ENCODE data around the gene STXBP2. TPM values are rescaled to one million over a fixed set of nuclear protein-coding genes. Genes with fewer than 3 reads are reported as not detected.

Gene STXBP2
- total RNA-seq, 1 experiment from 2014 or later, result 92.5 TPM

GRCh38 chr19:7632340-7633203, 4.3 kb upstream of the STXBP2 start:
- Mint-ChIP-seq H3K9me3 (no peaks in the 10 kb centered on the region; a peak in 2 of 5 replicates), H3K4me3 (no peak overlapping the region; a peak in 1 of 5 replicates), H3K36me3 (ENCODE audit: insufficient read depth in 1 of 3, low read depth in 3 of 3) (peaks cover 0 to 9% (median 8%) of the 10 kb centered on the region in 3 experiments; a peak in 4 of 7 replicates), H3K27me3 (ENCODE audit: low read depth) (peaks cover 30% of the 10 kb centered on the region), H3K27ac (no peak overlapping the region), H3K4me1 (peaks cover 15 to 28% of the 10 kb centered on the region in 2 experiments)
- Histone ChIP-seq H3K14ac (ENCODE audit: insufficient read depth, low read length) (no peak overlapping the region), H4K5ac (ENCODE audit: insufficient read length, low read depth, low read length) (no peak overlapping the region), H4K20me1 (ENCODE audit: control insufficient read depth, insufficient read depth, insufficient read length) (no peaks in the 10 kb centered on the region), H3T11ph (ENCODE audit: low read length) (no peak overlapping the region), H3K27me3 (ENCODE audit: insufficient read depth, low read length) (peaks cover 16% of the 10 kb centered on the region; the same call in 1 of the 2 replicates), H2BK120ac (ENCODE audit: low read depth, low read length, poor library complexity, severe bottlenecking) (no peak overlapping the region), H3K9me3 (ENCODE audit: control insufficient read depth, low read depth, low read length) (no peaks in the 10 kb centered on the region), H3K4ac (ENCODE audit: low read depth, low read length) (no peak overlapping the region), H2AK5ac (ENCODE audit: insufficient read length, low read length) (no peak overlapping the region), H2BK5ac (ENCODE audit: insufficient read length, low read length) (no peak overlapping the region), H4K8ac (replicated peaks; ENCODE audit: insufficient read length, low read depth, low read length) (no peak overlapping the region), H3K4me2 (ENCODE audit: insufficient read depth, insufficient read length, low read length) (no peak overlapping the region), H3K27ac (ENCODE audit: insufficient read length, low read depth, low read length) (no peak overlapping the region), H2BK20ac (ENCODE audit: low read depth, low read length, poor library complexity, severe bottlenecking) (no peak overlapping the region), H3K23me2 (ENCODE audit: insufficient read length, low read depth, low read length, poor library complexity, severe bottlenecking) (peaks cover 14% of the 10 kb centered on the region), H2AFZ (ENCODE audit: low read length) (no peak overlapping the region), H3K79me2 (ENCODE audit: insufficient read depth, low read length) (peaks cover 24% of the 10 kb centered on the region; the same call in 1 of the 2 replicates), H2BK15ac (ENCODE audit: low read depth, low read length) (no peak overlapping the region), H3K18ac (ENCODE audit: insufficient read length, low read depth, low read length) (no peak overlapping the region), H3K9ac (ENCODE audit: extremely low read depth, insufficient read length, low read length) (no peak overlapping the region), H4K91ac (ENCODE audit: insufficient read length, low read depth, low read length) (no peak overlapping the region), H2BK12ac (ENCODE audit: insufficient read length, low read depth, low read length) (no peak overlapping the region), H3K79me1 (ENCODE audit: insufficient read depth, low read depth, low read length, poor library complexity, severe bottlenecking) (peaks cover 16% of the 10 kb centered on the region), H3K56ac (ENCODE audit: insufficient read length, low read depth, low read length) (no peak overlapping the region), H3K23ac (ENCODE audit: insufficient read length, low read depth, low read length) (no peak overlapping the region), H3K4me1 (ENCODE audit: insufficient read depth, low read length) (no peaks in the 10 kb centered on the region)
- WGBS (ENCODE audit: extremely low coverage, insufficient read length, low lambda C conversion rate), result no CpG with 5 or more reads among the region's 40 CpGs
- DNase-seq, result no peak
- TF ChIP-seq CTCF (conservative IDR thresholded peaks at IDR 0.05), result no peak
